Epithelial cell of prostate (primary cell): ENCODE results near the gene MAP3K1.

Experiments
- DNase-seq: peaks from one replicate; pipeline ENCODE4 v3.0.0-alpha.2; 2011; ENCODE audit warnings: low read depth, low spot score
- H3K27ac ChIP-seq: fragments of 450-650 bp; 2 replicates; pipeline ENCODE4 v1.5.1; 2017; ENCODE audit warnings: mild to moderate bottlenecking

MAP3K1 gene

GRCh38 chr5:56898213-56898612, 82.9 kb downstream of the MAP3K1 start:
- H3K27ac ChIP-seq, result no peak overlapping the region
- DNase-seq, result no peak

DNA sequence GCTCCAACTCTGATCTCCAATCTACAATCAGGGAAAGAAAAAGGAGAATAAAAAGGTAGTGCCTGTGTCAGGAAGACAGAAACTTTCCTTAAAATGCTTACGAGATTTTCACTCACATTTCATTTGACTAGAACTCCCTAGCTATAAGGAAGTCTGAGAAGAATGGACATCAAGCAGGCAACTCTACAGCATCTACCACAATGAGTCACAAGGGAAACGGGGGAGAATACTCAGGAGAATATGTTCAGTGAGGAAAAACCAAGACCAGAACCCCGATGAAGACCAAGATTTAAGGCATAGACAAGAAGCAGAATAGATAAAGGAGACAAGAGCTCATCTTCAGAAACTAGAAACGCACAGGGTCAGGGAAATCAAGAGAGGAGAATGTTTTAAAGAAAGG, 85.0 kb downstream of the MAP3K1 start:
- DNase-seq, result no peak
- H3K27ac ChIP-seq, result no peak overlapping the region

- no peak overlapping the region for H3K27ac ChIP-seq
Measured at GRCh38 chr5:56900858-56901578, 85.7 kb downstream of the MAP3K1 start.

DNA sequence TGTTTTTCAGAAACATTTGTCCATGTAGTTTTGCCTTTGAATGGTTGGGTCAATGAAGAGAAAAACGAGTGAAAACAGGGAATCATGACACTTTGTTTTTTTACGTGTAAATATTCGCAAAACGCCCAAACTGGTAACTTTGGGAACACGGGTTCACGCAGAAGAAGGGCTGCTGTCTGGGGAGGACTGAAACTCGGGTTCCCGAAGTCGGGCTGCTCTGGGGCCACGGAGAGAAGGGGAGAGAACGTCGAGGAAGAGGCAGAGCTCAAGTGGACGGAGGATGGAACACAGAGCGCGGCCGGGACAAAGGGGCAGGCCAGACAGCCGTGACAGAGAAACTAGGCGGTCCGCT, 93.6 kb downstream of the MAP3K1 start:
- DNase-seq, result no peak
- peak overlapping the region; percentile 83 for H3K27ac ChIP-seq

More at GRCh38 chr5:56900858-56901578, 85.7 kb downstream of the MAP3K1 start:
- DNase-seq, result no peak

- peak within 1 kb of the TSS; percentile 83 for H3K27ac ChIP-seq
- peak; percentile 73 for DNase-seq
Measured at GRCh38 chr5:56909294-56910209, 94.2 kb downstream of the MAP3K1 start, which contains the start of gene SETD9. SETD9 (plus strand) TSS chr5:56909596; CDS start chr5:56909646, 50 bp downstream.

GRCh38 chr5:56910210-56910965, 95.0 kb downstream of the MAP3K1 start:
- H3K27ac ChIP-seq, result peak overlapping the region; percentile 83
- no peak for DNase-seq

- no peak for DNase-seq
- H3K27ac ChIP-seq, result no peak overlapping the region
Measured at GRCh38 chr5:56913766-56914165, 98.4 kb downstream of the MAP3K1 start.

GRCh38 chr5:56914678-56915077, 99.3 kb downstream of the MAP3K1 start:
- H3K27ac ChIP-seq, result no peak overlapping the region
- no peak for DNase-seq

- DNase-seq, result no peak
- H3K27ac ChIP-seq, result no peak overlapping the region
Measured at GRCh38 chr5:56917534-56917933, 102.2 kb downstream of the MAP3K1 start.

GRCh38 chr5:56918054-56918453, 102.7 kb downstream of the MAP3K1 start:
- H3K27ac ChIP-seq, result no peak overlapping the region
- DNase-seq, result no peak

DNA sequence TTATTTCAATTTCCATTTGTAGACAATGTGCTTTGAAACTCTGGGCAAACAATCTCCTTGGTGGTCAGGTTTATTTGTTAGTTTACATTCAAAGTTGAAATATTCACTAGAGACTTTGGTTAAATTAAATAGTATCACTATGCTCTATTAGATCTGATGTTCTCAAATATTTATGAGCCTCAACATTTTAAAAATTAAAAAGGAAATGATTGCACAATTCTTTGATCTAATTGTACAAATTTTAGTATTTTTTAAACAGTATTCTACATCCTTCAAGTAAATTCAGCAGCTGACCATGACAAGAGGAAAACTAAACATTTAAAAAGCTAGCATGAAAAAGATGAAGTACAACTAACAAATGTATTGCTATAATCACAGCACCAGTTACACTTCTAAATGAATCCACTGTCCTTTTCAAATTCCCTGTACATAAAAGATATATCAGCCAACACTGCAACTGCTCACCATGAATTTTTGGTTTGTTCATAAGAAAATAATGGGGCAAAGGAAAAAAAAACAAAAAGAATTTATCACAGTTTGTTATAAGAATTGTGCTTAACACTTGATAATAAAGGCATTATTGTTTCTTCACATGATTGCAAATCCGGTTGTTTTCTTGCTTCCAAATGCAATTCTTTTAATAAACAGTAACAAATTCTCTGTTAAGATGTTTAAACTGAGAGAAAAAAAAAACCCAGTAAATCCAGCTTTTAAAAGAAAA, 104.8 kb downstream of the MAP3K1 start:
- H3K27ac ChIP-seq, result no peak overlapping the region
- DNase-seq, result no peak

GRCh38 chr5:56922922-56923321, 107.6 kb downstream of the MAP3K1 start:
- no peak overlapping the region for H3K27ac ChIP-seq
- DNase-seq, result no peak

GRCh38 chr5:56934325-56934724, 119.0 kb downstream of the MAP3K1 start:
- no peak overlapping the region for H3K27ac ChIP-seq
- no peak for DNase-seq

DNA sequence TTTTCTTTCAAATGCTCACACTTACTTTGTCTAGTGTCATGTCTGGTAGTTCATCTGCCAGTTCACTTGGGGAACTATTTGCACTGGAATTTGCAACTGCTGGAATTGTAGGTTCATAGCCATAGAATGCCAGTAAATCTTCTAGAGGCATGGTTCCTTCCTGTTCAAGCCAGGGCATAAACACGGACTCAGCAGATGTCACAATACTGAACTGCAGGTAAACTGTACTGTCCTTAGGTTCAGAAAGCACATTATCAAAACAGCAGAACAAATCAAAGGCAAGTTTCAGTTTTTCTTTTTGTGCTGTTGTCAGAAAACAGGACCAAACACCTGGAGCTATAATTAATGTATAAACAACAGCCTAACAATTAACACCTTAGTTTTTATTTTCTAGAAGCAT, 123.5 kb downstream of the MAP3K1 start:
- no peak for DNase-seq
- H3K27ac ChIP-seq, result no peak overlapping the region

DNA sequence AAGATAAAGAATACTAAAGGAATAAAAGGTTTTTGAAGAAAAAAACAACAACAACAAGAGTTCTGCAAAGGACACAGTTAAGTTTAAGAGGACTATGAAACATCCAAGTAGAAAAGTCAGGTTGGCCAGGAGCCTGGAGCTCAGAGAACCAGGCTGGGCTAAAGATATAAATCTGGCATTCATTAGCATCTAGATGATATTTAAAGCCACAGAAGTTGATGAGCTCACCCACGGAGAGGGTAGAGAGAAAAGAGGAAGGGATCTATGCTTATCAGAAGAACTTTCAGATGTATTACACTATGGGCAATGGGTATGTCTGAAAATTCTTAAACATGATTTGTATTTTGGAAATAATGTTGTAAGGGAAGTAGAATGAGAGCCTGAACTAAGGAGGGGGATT, 126.6 kb downstream of the MAP3K1 start:
- H3K27ac ChIP-seq, result no peak overlapping the region
- no peak for DNase-seq
